Measurements from ENCODE around the gene RPL7A. TPM values are rescaled to one million over a fixed set of nuclear protein-coding genes. Genes with fewer than 3 reads are reported as not detected.
"Not testable (repeated sequence)": the region's sequence is repeated elsewhere in the genome, so short reads cannot be mapped to it uniquely, and the experiment has no call there.

Gene RPL7A
- total and polyA plus RNA-seq, 9 donors, result 3,805 to 6,397 (median 4,279) TPM

- H3K4me1 ChIP-seq (ENCODE audit: insufficient read depth), result no peaks in the 10 kb centered on the region
- no peaks in the 10 kb centered on the region for H3K9me3 ChIP-seq
- DNase-seq, result no peak
- H3K27ac ChIP-seq, result no peak overlapping the region
- no peaks in the 10 kb centered on the region for H3K36me3 ChIP-seq
- intact Hi-C loops (cut with DNase I), result no loop called here
- WGBS, 3 donors, result 66 to 73% (median 68%) methylated on average over 29 to 31 of the region's 31 CpGs
- H3K4me3 ChIP-seq, result no peak overlapping the region
- no peaks in the 10 kb centered on the region for H3K27me3 ChIP-seq
- TF ChIP-seq CTCF (IDR thresholded peaks at IDR 0.05) (no peak), EP300 (IDR thresholded peaks at IDR 0.05) (no peak), POLR2A (IDR thresholded peaks at IDR 0.05) (no peak)
Observed at GRCh38 chr9:133306242-133307204, 41.5 kb upstream of the RPL7A start.

DNA sequence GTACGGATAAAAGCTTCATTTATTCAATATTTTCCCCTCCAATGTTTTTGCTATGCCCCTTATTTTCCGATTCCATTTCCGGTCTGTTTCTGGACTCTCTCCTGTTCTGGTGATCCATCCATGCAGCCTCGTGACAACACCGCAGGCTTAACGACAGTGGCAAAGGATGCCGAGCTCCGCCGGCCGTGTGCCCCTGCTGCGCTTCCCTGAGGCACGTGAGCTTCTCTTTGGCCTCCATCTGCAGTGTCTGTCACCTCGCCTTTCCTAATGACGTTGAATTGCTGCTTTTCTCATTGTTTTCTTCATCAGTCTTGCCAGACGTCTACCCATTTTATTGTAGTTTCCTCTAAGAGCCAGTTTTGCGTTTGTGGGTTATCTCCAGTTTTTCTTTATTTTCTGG is 40.7 kb upstream of the RPL7A start:
- Histone ChIP-seq H3K27ac (no peak overlapping the region), H3K36me3 (no peaks in the 10 kb centered on the region), H3K4me3 (no peak overlapping the region), H3K4me1 (ENCODE audit: insufficient read depth) (no peaks in the 10 kb centered on the region), H3K27me3 (no peaks in the 10 kb centered on the region), H3K9me3 (no peaks in the 10 kb centered on the region)
- WGBS, 3 donors, result 67 to 73% (median 67%) methylated on average over 16 of the region's 16 CpGs
- no peak for DNase-seq
- TF ChIP-seq CTCF (IDR thresholded peaks at IDR 0.05), result no peak
- TF ChIP-seq EP300 (IDR thresholded peaks at IDR 0.05), result no peak
- no peak for TF ChIP-seq POLR2A (IDR thresholded peaks at IDR 0.05)
- intact Hi-C loops (cut with DNase I), result no loop called here

- TF ChIP-seq CTCF (IDR thresholded peaks at IDR 0.05) (no peak), EP300 (IDR thresholded peaks at IDR 0.05) (no peak), POLR2A (IDR thresholded peaks at IDR 0.05) (no peak)
- 76 to 83% (median 81%) methylated on average over 6 of the region's 6 CpGs for WGBS, 3 donors
- Histone ChIP-seq H3K27me3 (no peaks in the 10 kb centered on the region), H3K4me3 (no peak overlapping the region), H3K27ac (no peak overlapping the region), H3K9me3 (no peaks in the 10 kb centered on the region), H3K4me1 (ENCODE audit: insufficient read depth) (no peaks in the 10 kb centered on the region), H3K36me3 (no peaks in the 10 kb centered on the region)
- no peak for DNase-seq
- intact Hi-C loops (cut with DNase I), result no loop called here
Observed at GRCh38 chr9:133309608-133310007, 38.4 kb upstream of the RPL7A start.

GRCh38 chr9:133315997-133316396 is 32.0 kb upstream of the RPL7A start:
- Histone ChIP-seq H3K36me3 (no peaks in the 10 kb centered on the region), H3K9me3 (no peaks in the 10 kb centered on the region), H3K27me3 (no peaks in the 10 kb centered on the region), H3K4me1 (ENCODE audit: insufficient read depth) (no peaks in the 10 kb centered on the region), H3K4me3 (no peak overlapping the region), H3K27ac (no peak overlapping the region)
- 58 to 75% (median 65%) methylated on average over 2 of the region's 2 CpGs for WGBS, 3 donors
- intact Hi-C loops (cut with DNase I), result no loop called here
- TF ChIP-seq POLR2A (IDR thresholded peaks at IDR 0.05) (no peak), CTCF (IDR thresholded peaks at IDR 0.05) (no peak), EP300 (IDR thresholded peaks at IDR 0.05) (no peak)
- no peak for DNase-seq

GRCh38 chr9:133317551-133317950 is 30.5 kb upstream of the RPL7A start:
- DNase-seq; H3K4me3 ChIP-seq; H3K36me3 ChIP-seq; intact Hi-C loops (cut with DNase I); H3K9me3 ChIP-seq; H3K27me3 ChIP-seq; H3K27ac ChIP-seq; H3K4me1 ChIP-seq (ENCODE audit: insufficient read depth): not testable (repeated sequence)
- WGBS, 3 donors, result 67 to 82% (median 77%) methylated on average over 11 to 13 of the region's 13 CpGs
